GM19438 (cell line): ENCODE measurements around the gene WNT1.
A peak's percentile ranks its signal among the peaks of the same experiment; 100 is the strongest.

Source experiments
- ATAC-seq: cut with Tn5 transposase; IDR thresholded peaks from one replicate; pipeline ENCODE4 v1.9.1; 2021; ENCODE audit warnings: low read depth; ENCODE audit not compliant: unreplicated experiment

Gene WNT1

GRCh38 chr12:48979602-48980388 lies 1.7 kb downstream of the WNT1 start:
- ATAC-seq: no peak

GRCh38 chr12:48980389-48980952 lies 2.3 kb downstream of the WNT1 start:
- no peak for ATAC-seq

GRCh38 chr12:48980953-48981756 lies 3.0 kb downstream of the WNT1 start:
- ATAC-seq: no peak

- ATAC-seq: no peak
These were observed 3.6 kb downstream of the WNT1 start for GRCh38 chr12:48981757-48982157.

- no peak for ATAC-seq
These were observed 4.4 kb downstream of the WNT1 start for GRCh38 chr12:48982397-48983080.

DNA sequence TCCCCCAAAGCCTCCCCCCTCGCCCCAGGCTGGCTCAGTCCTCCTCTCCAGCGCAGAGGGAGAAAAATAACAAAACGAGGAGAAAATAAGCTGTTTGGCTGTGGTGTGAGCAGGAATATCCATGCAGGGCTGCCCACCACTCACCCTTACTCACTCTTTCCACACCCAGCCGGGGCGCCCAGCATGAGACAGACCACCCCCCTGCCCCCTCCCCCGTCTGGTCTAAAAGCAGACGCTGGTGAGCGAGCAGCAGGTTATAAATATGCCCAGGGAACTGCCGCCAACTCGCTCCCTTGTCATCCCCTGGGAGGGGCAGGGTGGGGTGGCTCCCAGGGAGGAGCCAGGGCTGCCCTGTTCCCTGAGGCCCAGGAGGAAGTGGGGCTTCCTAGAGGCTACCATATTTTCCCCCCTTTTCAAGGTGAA lies 7.4 kb downstream of the WNT1 start:
- ATAC-seq: no peak

DNA sequence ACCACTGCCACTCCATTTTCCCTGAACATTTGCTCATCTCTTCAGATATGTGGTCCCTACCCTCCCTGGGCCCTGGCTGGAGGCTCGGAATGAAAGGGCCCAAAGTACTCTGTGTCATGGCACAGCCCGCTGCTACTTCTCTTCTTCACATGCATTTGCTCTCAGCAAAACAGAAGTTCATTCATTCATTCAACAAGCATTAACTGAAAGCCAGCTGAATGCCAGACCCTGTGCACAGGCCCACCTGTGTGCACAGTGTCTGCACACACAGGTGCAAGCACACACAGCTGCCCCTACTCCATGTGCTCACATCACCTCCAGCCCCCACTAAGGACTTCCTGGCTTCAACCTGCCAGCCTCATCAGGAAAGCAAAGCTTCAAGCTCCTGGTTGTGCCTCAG lies 7.8 kb downstream of the WNT1 start:
- no peak for ATAC-seq

DNA sequence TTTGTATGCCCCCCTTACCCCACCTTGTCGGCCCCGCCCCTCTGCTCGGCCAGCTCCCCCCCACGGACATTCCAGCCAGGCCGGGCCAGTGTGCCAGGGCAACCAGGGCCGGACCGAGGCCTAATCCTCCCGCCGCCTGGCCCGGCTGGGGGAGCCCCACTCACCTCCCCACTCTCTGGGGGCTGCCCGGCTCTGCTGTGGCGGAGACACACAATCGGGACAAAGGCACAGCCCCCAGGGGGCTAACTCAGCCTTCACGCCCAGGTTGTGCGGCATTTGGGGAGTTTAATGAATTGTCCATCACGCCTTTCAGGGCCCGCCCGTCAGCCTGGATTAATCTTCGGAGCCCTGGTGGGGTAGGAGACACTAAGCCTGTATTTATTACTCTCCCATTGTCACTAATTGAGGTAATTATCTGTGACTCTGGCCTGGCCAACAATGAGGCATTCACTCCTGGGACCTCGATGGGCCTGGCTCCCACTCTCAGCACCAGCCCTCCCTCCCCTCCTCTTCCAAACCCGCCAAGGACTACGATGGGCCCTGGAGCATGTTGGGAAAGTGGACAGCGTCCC lies 8.7 kb downstream of the WNT1 start:
- ATAC-seq: no peak

- ATAC-seq: no peak
These were observed 10.0 kb downstream of the WNT1 start for GRCh38 chr12:48988030-48988649.

- ATAC-seq: no peak
These were observed 12.4 kb downstream of the WNT1 start for GRCh38 chr12:48990552-48990951.

DNA sequence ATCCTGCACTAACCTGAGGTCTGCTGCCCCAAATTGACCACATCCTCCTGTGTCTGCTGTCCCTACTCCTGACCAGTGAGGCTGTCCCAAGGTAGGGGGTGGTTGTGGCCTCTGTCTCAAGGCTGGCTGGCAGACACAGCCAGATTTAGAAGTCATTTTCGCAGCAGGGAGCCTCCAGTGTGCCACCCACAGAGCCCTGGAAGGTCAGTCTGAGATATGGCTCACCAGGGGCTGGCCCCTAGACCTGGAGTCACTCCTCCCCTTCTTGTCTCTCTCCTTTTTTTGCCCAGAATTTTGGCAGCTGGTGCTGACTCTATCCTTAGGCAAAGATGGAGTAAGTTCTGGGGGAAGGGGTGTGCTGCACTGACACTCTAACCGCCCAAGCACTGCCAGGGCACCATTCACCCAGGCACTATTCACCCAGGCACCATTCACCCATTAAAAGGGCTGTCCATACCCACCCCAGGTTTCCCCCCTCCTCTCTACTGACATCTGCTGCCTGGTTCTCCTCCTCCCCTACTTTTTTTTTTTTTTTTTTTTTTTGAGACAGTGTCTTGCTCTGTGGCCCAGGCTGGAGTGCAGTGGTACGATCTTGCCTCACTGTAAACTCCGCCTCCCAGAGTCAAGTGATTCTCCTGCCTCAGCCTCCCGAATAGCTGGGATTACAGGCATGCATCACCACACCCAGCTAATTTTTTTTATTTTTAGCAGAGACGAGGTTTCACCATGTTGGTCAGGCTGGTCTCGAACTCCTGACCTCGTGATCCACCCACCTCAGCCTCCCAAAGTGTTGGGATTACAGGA lies 13.3 kb downstream of the WNT1 start:
- ATAC-seq: no peak

- no peak for ATAC-seq
These were observed 15.7 kb downstream of the WNT1 start for GRCh38 chr12:48993787-48994186.

DNA sequence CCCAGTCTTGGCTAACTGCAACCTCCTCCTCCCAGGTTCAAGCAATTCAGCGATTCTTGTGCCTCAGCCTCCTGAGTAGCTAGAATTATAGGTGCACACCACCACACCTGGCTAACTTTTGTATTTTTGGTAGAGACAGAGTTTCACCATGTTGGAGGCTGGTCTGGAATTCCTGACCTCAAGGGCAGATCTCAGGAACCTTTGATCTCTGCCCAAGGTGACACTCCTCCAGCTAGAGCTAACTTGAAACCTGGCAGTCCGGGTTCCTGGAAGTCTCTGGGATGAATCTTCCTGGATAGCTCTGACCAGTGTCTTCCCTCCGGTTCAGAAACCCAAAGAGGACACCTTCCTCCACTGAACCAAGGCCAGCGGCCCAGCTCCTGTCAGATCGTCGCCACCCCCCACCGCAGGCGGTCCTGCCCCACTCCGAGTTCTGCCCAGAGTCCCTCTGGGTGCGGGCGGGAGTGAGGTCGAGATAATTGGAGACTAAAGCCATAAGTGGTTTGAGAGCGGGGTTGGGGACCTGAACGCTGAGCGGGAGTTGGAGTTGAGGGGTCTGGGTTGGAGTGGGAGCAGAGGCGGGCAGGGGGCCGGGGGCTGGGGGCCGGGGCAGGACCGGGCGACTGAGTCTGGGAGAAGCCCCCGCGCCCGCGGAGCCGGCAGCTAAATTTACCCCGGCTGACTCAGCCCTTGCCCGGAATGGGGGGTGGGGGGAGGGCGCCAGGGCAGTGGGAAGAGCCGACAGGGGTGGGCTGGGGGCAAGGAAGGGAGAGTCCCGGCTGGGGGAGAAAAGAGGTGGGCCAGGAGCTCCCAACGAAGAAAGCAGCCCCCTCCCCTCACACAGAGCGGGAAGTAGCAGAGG lies 16.3 kb downstream of the WNT1 start:
- ATAC-seq: no peak

DNA sequence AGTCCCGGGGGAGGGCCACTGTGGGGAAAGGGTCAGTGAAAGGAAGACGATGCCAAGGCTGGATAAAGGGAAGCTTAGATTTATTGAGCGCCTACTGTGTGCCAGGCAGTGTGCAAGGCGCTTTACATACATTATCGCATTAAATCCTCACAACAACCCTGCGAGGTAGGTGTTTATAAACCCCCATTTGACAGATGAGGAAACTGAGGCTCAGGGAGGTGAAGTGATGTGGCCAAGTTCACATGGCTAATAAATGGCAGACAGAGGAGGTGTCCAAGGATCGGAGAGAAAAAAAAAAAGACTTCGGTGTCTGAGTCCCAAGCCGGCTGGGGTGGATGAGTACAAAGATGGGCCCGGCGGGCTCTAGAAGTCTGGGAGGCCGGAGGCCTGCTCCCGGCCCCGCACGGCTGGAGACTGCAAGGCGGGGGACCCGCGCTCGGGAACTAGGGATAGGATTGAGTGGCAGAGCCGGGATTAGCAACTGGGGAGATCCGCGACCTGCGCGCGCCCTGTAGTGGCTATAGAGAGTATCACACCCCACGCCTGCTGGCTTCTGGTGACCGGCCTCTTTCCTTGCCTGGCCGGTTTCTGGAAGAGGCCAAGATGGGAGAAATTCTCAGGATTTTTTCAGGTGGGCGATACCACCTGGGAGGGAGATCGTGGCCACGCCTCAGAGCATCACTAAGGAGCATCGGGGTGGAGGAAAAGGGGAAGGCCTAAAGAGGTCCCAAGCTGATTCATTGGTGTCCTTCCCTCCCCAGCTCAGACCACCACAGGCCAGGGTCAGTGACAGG lies 17.2 kb downstream of the WNT1 start:
- ATAC-seq: no peak

GRCh38 chr12:48996794-48997718 lies 18.9 kb downstream of the WNT1 start:
- ATAC-seq: no peak

GRCh38 chr12:48997719-48998496 lies 19.8 kb downstream of the WNT1 start:
- peak; percentile 41 for ATAC-seq
